Measurements from ENCODE around the gene NDUFB2.
"Not testable (repeated sequence)": the region's sequence is repeated elsewhere in the genome, so short reads cannot be mapped to it uniquely, and the experiment has no call there.

Gene NDUFB2

GRCh38 chr7:140694592-140694991 lies 1.9 kb upstream of the NDUFB2 start:
- DNase-seq, result no peak

GRCh38 chr7:140695381-140695780 lies 1.1 kb upstream of the NDUFB2 start:
- no peak for DNase-seq

- peak; percentile 89 for DNase-seq
Measured at GRCh38 chr7:140696024-140696679, 356 bp upstream of the NDUFB2 start.

GRCh38 chr7:140697447-140698143 lies 1.1 kb downstream of the NDUFB2 start:
- DNase-seq, result no peak

GRCh38 chr7:140698477-140698876 lies 2.0 kb downstream of the NDUFB2 start:
- DNase-seq, result no peak

- no peak for DNase-seq
Measured at GRCh38 chr7:140702774-140703173, 6.3 kb downstream of the NDUFB2 start.

- DNase-seq, result no peak
Measured at GRCh38 chr7:140704205-140704604, 7.7 kb downstream of the NDUFB2 start.

GRCh38 chr7:140707132-140707531 lies 10.6 kb downstream of the NDUFB2 start:
- no peak for DNase-seq

GRCh38 chr7:140708764-140709163 lies 12.3 kb downstream of the NDUFB2 start:
- DNase-seq, result not testable (repeated sequence)

- DNase-seq, result not testable (repeated sequence)
Measured at GRCh38 chr7:140712392-140712791, 15.9 kb downstream of the NDUFB2 start.

- DNase-seq, result no peak
Measured at GRCh38 chr7:140714331-140715040, 18.0 kb downstream of the NDUFB2 start.

- no peak for DNase-seq
Measured at GRCh38 chr7:140719721-140720120, 23.2 kb downstream of the NDUFB2 start.

- DNase-seq, result no peak
Measured at GRCh38 chr7:140722254-140722653, 25.7 kb downstream of the NDUFB2 start.

GRCh38 chr7:140723006-140723405 lies 26.5 kb downstream of the NDUFB2 start:
- DNase-seq, result peak; percentile 29

GRCh38 chr7:140723574-140723973 lies 27.1 kb downstream of the NDUFB2 start:
- no peak for DNase-seq

- DNase-seq, result no peak
Measured at GRCh38 chr7:140724706-140725105, 28.2 kb downstream of the NDUFB2 start.

GRCh38 chr7:140726281-140726680 lies 29.8 kb downstream of the NDUFB2 start:
- DNase-seq, result no peak

GRCh38 chr7:140732416-140732815 lies 35.9 kb downstream of the NDUFB2 start:
- DNase-seq, result no peak

GRCh38 chr7:140734096-140734495 lies 37.6 kb downstream of the NDUFB2 start:
- DNase-seq, result no peak

- DNase-seq, result no peak
Measured at GRCh38 chr7:140734729-140735128, 38.2 kb downstream of the NDUFB2 start.

GRCh38 chr7:140738280-140738679 lies 41.8 kb downstream of the NDUFB2 start:
- DNase-seq, result no peak

- not testable (repeated sequence) for DNase-seq
Measured at GRCh38 chr7:140743255-140743654, 46.7 kb downstream of the NDUFB2 start.

GRCh38 chr7:140744005-140744404 lies 47.5 kb downstream of the NDUFB2 start:
- DNase-seq, result no peak
